Stimulated activated CD4-positive, alpha-beta T cell treated with anti-CD3 and anti-CD28 coated beads, Interleukin-12 subunit alpha, Interleukin-12 subunit beta, amount 100 ng/mL, for 24 hours (primary cell): Measurements from ENCODE around the gene DNAJC30.
A peak's percentile ranks its signal among the peaks of the same experiment; 100 is the strongest.
"Not testable (repeated sequence)": the region's sequence is repeated elsewhere in the genome, so short reads cannot be mapped to it uniquely, and the experiment has no call there.

ENCODE experiments used
- DNase-seq, 2 experiments: peaks; one replicate each; pipeline ENCODE4 v3.0.0-alpha.2; 2020; ENCODE audit warnings: low read depth in 2 of 2

The DNAJC30 gene

GRCh38 chr7:73683788-73684693, 788 bp upstream of the DNAJC30 start:
- no peak for DNase-seq

GRCh38 chr7:73682745-73683055, 553 bp downstream of the DNAJC30 start:
- no peak for DNase-seq

GRCh38 chr7:73681031-73681430, 2.2 kb downstream of the DNAJC30 start:
- no peak for DNase-seq

- no peak for DNase-seq
Measured at GRCh38 chr7:73680501-73680900, 2.8 kb downstream of the DNAJC30 start.

GRCh38 chr7:73679709-73680108, 3.5 kb downstream of the DNAJC30 start:
- no peak for DNase-seq

GRCh38 chr7:73678862-73679261, 4.4 kb downstream of the DNAJC30 start:
- DNase-seq, result no peak

GRCh38 chr7:73676062-73676461, 7.2 kb downstream of the DNAJC30 start:
- not testable (repeated sequence) for DNase-seq

GRCh38 chr7:73674468-73675124, 8.7 kb downstream of the DNAJC30 start:
- DNase-seq, result no peak

- no peak for DNase-seq
Measured at GRCh38 chr7:73671857-73672445, 11.3 kb downstream of the DNAJC30 start.

GRCh38 chr7:73671322-73671661, 12.0 kb downstream of the DNAJC30 start:
- no peak for DNase-seq

- no peak for DNase-seq
Measured at GRCh38 chr7:73669858-73670385, 13.3 kb downstream of the DNAJC30 start.

- no peak for DNase-seq
Measured at GRCh38 chr7:73669288-73669701, 14.0 kb downstream of the DNAJC30 start.

- DNase-seq, result no peak
Measured at GRCh38 chr7:73668886-73669230, 14.4 kb downstream of the DNAJC30 start.

- no peak for DNase-seq
Measured at GRCh38 chr7:73668103-73668885, 15.0 kb downstream of the DNAJC30 start.

GRCh38 chr7:73667344-73668102, 15.7 kb downstream of the DNAJC30 start, which contains the start of gene VPS37D:
Gene VPS37D (plus strand): TSS chr7:73667831. CDS start chr7:73667959, 128 bp downstream.
- peak; percentile 88 to 89 for DNase-seq

GRCh38 chr7:73663033-73663432, 20.2 kb downstream of the DNAJC30 start:
- no peak for DNase-seq

- DNase-seq, result not testable (repeated sequence)
Measured at GRCh38 chr7:73660594-73660993, 22.7 kb downstream of the DNAJC30 start.

GRCh38 chr7:73659983-73660382, 23.3 kb downstream of the DNAJC30 start:
- DNase-seq, result no peak

- DNase-seq, result not testable (repeated sequence)
Measured at GRCh38 chr7:73655309-73655708, 27.9 kb downstream of the DNAJC30 start.

- no peak for DNase-seq
Measured at GRCh38 chr7:73652541-73652949, 30.7 kb downstream of the DNAJC30 start.

GRCh38 chr7:73650524-73650923, 32.7 kb downstream of the DNAJC30 start:
- no peak for DNase-seq
